ENCODE results near the gene ABCC1. TPM values are rescaled to one million over a fixed set of nuclear protein-coding genes. Genes with fewer than 3 reads are reported as not detected.

ABCC1 gene
- total RNA-seq, 1 experiment from 2014 or later: 61.9 TPM

- no peak overlapping the region for H3K4me3 Mint-ChIP-seq
- no peak for TF ChIP-seq ZSCAN18 (CRISPR knock-in tag; IDR thresholded peaks at IDR 0.05)
- peaks cover 49% of the 10 kb centered on the region for H3K4me1 Mint-ChIP-seq
- no peaks in the 10 kb centered on the region for H3K27me3 Mint-ChIP-seq (ENCODE audit: low read depth)
- no peaks in the 10 kb centered on the region for H3K9me3 Mint-ChIP-seq
- ChIA-PET POLR2A (no interaction called here), CTCF (no interaction called here)
- peaks cover 4% of the 10 kb centered on the region; the same call in 1 of the 2 replicates for H3K36me3 Mint-ChIP-seq
- no peak for DNase-seq (ENCODE audit: low spot score)
- no peak overlapping the region; the same call in 1 of the 2 replicates for H3K27ac Mint-ChIP-seq
- no peak for ATAC-seq
These were observed 44.1 kb downstream of the ABCC1 start for GRCh38 chr16:15993541-15993940.

GRCh38 chr16:15993946-15994665 lies 44.7 kb downstream of the ABCC1 start:
- Mint-ChIP-seq H3K27me3 (ENCODE audit: low read depth) (no peaks in the 10 kb centered on the region), H3K36me3 (peaks cover 4% of the 10 kb centered on the region; the same call in 1 of the 2 replicates), H3K9me3 (no peaks in the 10 kb centered on the region), H3K4me3 (no peak overlapping the region), H3K4me1 (peaks cover 45% of the 10 kb centered on the region), H3K27ac (peak overlapping the region; percentile 82)
- CTCF ChIA-PET: no interaction called here
- DNase-seq (ENCODE audit: low spot score) (no peak), ATAC-seq (no peak)
- POLR2A ChIA-PET: no interaction called here
- TF ChIP-seq ZNF317 (CRISPR knock-in tag; IDR thresholded peaks at IDR 0.05; ENCODE audit: borderline replicate concordance, low read depth) (no peak), GRHL2 (CRISPR knock-in tag; IDR thresholded peaks at IDR 0.05; ENCODE audit: insufficient replicate concordance, severe bottlenecking) (no peak), MXD4 (CRISPR knock-in tag; IDR thresholded peaks at IDR 0.05; ENCODE audit: borderline replicate concordance) (no peak), ZNF121 (CRISPR knock-in tag; IDR thresholded peaks at IDR 0.05) (0 out of 2 replicates have a peak, but pooled peaks have one; percentile 33)

DNA sequence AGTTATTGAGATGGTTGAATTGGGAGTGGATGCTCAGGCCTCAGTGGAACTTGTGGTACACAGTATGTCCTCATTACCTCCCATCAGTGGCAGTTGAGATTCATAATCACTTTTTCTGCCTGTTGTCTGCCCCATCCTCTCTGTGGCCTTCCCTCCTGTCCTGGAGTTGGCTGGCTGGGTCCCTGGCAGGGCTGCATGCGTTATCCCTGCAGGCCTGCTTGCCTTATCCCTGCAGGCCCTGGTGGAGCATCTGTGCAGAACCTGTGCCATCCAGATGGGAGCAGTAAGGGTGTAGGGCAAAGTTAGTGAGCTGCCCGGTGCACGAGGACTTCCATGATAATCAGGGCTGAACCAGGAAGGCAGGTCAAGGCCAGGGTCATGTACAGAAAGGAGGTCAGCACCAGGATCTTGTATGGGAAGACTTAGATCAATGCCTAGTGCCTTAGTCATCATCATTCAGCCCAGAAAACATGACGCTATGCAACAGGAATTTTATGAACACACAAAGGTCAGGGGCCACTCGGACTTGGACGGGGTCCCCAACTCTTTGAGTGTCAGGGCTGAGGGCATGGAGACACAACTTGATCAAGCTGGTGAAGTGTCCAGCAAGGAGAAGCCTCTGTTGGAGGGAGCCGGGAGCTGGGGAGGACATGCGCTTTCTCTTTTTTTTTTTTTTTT lies 47.2 kb downstream of the ABCC1 start:
- TF ChIP-seq MXD4 (CRISPR knock-in tag; IDR thresholded peaks at IDR 0.05; ENCODE audit: borderline replicate concordance): no peak
- no peak for TF ChIP-seq CTCF (IDR thresholded peaks at IDR 0.05)
- TF ChIP-seq TP53 (CRISPR knock-in tag; IDR thresholded peaks at IDR 0.05): no peak
- TF ChIP-seq USF1 (CRISPR knock-in tag; IDR thresholded peaks at IDR 0.05): no peak
- TF ChIP-seq MAX (CRISPR knock-in tag; IDR thresholded peaks at IDR 0.05): no peak
- TF ChIP-seq E2F4 (CRISPR knock-in tag; IDR thresholded peaks at IDR 0.05; ENCODE audit: borderline replicate concordance, low read depth): no peak
- Mint-ChIP-seq H3K4me3 (no peak overlapping the region), H3K4me1 (peaks cover 28% of the 10 kb centered on the region), H3K27ac (peak overlapping the region; percentile 72; the same call in 1 of the 2 replicates), H3K9me3 (no peaks in the 10 kb centered on the region), H3K27me3 (ENCODE audit: low read depth) (no peaks in the 10 kb centered on the region), H3K36me3 (peaks cover 4% of the 10 kb centered on the region; the same call in 1 of the 2 replicates)
- no peak for DNase-seq (ENCODE audit: low spot score)
- ChIA-PET POLR2A (interaction anchor here (0.7 kb wide), 1 partner anchor 1181 kb away, joined by 5 read pairs; no protein-coding TSS in a partner anchor), CTCF (interaction anchor here (1.2 kb wide), 1 partner anchor 122 kb away, joined by 3 read pairs; no protein-coding TSS in a partner anchor)
- ATAC-seq: no peak

DNA sequence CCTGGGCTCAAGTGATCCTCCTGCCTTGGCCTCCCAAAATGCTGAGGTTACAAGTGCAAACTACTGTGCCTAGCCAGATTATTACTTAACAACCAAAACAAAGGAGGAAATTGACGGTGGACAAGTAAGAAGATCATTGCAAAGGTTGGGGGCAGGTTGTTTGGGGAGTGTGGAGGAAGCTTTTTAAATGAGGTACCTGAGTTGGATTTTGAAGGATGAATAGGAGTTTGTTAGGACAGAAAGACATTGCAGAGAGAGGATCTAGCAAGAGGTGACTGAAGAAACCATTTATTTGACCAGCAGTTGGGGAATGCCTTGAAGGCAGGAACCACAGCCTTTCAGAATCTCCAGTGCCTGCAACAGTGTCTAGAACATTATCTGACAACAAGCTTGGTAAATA lies 51.3 kb downstream of the ABCC1 start:
- ATAC-seq: no peak
- ChIA-PET CTCF (interaction anchor here (1.3 kb wide), 1 partner anchor 12 kb away, joined by 3 read pairs; no protein-coding TSS in a partner anchor), POLR2A (no interaction called here)
- Mint-ChIP-seq H3K4me3 (no peak overlapping the region), H3K36me3 (no peaks in the 10 kb centered on the region), H3K9me3 (no peaks in the 10 kb centered on the region), H3K27me3 (ENCODE audit: low read depth) (no peaks in the 10 kb centered on the region), H3K4me1 (peaks cover 14% of the 10 kb centered on the region), H3K27ac (peak overlapping the region; percentile 7)
- TF ChIP-seq TEAD4 (CRISPR knock-in tag; IDR thresholded peaks at IDR 0.05) (no peak), MAX (CRISPR knock-in tag; IDR thresholded peaks at IDR 0.05) (no peak), JAZF1 (CRISPR knock-in tag; IDR thresholded peaks at IDR 0.05) (no peak), GRHL2 (CRISPR knock-in tag; IDR thresholded peaks at IDR 0.05; ENCODE audit: insufficient replicate concordance, severe bottlenecking) (no peak), MLX (CRISPR knock-in tag; IDR thresholded peaks at IDR 0.05) (no peak)
- TF ChIP-seq, protein P1, sequence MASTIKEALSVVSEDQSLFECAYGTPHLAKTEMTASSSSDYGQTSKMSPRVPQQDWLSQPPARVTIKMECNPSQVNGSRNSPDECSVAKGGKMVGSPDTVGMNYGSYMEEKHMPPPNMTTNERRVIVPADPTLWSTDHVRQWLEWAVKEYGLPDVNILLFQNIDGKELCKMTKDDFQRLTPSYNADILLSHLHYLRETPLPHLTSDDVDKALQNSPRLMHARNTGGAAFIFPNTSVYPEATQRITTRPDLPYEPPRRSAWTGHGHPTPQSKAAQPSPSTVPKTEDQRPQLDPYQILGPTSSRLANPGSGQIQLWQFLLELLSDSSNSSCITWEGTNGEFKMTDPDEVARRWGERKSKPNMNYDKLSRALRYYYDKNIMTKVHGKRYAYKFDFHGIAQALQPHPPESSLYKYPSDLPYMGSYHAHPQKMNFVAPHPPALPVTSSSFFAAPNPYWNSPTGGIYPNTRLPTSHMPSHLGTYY (CRISPR knock-in tag; IDR thresholded peaks at IDR 0.05): no peak
- DNase-seq (ENCODE audit: low spot score): no peak

All from WTC11 (cell line).